ENCODE results near the gene FOXJ2. TPM values are rescaled to one million over a fixed set of nuclear protein-coding genes. Genes with fewer than 3 reads are reported as not detected.

The FOXJ2 gene
- total RNA-seq, 2 donors from 2014 or later, result 19.9 to 22.1 TPM

DNA sequence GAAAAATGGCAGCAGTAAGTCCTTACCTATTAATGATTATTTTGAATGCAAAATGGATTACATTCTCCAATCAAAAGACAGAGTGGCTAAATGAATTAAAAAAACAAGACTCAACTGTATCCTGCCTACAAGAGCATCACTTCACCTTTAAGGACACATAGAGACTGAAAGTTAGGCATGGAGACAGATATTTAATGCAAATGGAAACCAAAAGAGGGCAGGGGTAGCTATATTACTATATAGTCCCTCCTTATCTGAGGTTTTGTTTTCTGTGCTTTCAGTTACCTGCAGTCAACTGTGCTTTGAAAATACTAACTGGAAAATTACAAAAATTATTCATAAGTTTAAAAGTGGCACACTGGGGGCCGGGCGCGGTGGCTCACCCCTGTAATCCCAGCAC is 66.7 kb downstream of the FOXJ2 start:
- Histone ChIP-seq H3K9me3 (no peaks in the 10 kb centered on the region), H3K4me3 (no peak overlapping the region), H3K27me3 (no peaks in the 10 kb centered on the region), H3K4me1 (no peaks in the 10 kb centered on the region), H3K27ac (no peak overlapping the region), H3K36me3 (peaks cover 29% of the 10 kb centered on the region)
- TF ChIP-seq CTCF (IDR thresholded peaks at IDR 0.05), result no peak
- DNase-seq (ENCODE audit: low spot score), result no peak

Other genes starting within 250 kb of the FOXJ2 start
- gene NANOG, start 243.3 kb upstream of the FOXJ2 start, total RNA-seq, result not detected
- gene SLC2A14, start 159.8 kb upstream of the FOXJ2 start, total RNA-seq, result not detected
- 10 to 100 TPM; 13.7 to 17.5 TPM for gene SLC2A3, start 96.5 kb upstream of the FOXJ2 start, total RNA-seq
- 10 to 100 TPM in 1 of 2 donors, 1 to 10 TPM in 1; 3.4 to 10.6 TPM for gene C3AR1, start 33.6 kb downstream of the FOXJ2 start, total RNA-seq
- gene NECAP1, start 49.6 kb downstream of the FOXJ2 start, total RNA-seq, result 10 to 100 TPM; 25.4 to 37.9 TPM
- under 1 TPM in 1 of 2 donors, not detected in 1; 0.67 TPM for gene CLEC4A, start 90.9 kb downstream of the FOXJ2 start, total RNA-seq
- not detected for gene ZNF705A, start 124.3 kb downstream of the FOXJ2 start, total RNA-seq
- not detected for gene FAM90A1, start 194.9 kb downstream of the FOXJ2 start, total RNA-seq